Esophagus mucosa (tissue), 1 donor: ENCODE data around the gene WFIKKN1. TPM values are rescaled to one million over a fixed set of nuclear protein-coding genes. Genes with fewer than 3 reads are reported as not detected.

Experiments
- ATAC-seq: fragments of 200-7000 bp; cut with Tn5 transposase; one replicate; pipeline ENCODE4 v1.9.1; 2020
- total RNA-seq: library from RNA; stranded (reverse); gene quantifications from one replicate; pipeline ENCODE4 v1.2.4, GENCODE V29; 2023
- donor health status: DM: yes; HTN: yes; CAD: no.

Gene WFIKKN1, protein sequence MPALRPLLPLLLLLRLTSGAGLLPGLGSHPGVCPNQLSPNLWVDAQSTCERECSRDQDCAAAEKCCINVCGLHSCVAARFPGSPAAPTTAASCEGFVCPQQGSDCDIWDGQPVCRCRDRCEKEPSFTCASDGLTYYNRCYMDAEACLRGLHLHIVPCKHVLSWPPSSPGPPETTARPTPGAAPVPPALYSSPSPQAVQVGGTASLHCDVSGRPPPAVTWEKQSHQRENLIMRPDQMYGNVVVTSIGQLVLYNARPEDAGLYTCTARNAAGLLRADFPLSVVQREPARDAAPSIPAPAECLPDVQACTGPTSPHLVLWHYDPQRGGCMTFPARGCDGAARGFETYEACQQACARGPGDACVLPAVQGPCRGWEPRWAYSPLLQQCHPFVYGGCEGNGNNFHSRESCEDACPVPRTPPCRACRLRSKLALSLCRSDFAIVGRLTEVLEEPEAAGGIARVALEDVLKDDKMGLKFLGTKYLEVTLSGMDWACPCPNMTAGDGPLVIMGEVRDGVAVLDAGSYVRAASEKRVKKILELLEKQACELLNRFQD
- 0.08 TPM for total RNA-seq

DNA sequence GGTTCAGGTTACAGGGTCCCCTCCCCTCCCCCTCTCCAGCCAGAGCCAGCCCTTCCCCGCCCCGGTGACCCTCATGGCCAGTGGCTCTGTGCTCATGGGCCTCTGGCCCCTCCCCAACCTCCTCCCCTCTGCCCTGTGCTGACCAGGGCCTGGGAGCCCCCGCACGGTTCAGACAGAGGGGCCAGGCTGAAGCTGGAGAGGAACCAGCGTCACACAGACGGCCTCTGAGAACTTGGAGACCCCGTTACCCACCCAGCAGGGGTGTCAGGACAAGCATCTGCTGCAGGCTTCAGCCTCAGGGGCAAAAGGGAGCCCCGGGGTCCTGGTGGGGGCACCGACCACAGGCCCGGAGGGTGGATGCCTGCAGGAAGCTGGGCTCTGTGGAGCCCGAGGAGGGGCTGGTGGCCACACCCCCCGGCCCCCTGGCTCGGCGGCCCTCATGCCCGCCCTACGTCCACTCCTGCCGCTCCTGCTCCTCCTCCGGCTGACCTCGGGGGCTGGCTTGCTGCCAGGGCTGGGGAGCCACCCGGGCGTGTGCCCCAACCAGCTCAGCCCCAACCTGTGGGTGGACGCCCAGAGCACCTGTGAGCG lies at the start of gene WFIKKN1:
TSS of gene WFIKKN1 (plus strand) at position 171 of the 591 bp plus-strand sequence. CDS start at position 440, 269 bp downstream.
- ATAC-seq, result no peak

GRCh38 chr16:582218-582613 lies 48.6 kb upstream of the WFIKKN1 start:
- no peak for ATAC-seq

DNA sequence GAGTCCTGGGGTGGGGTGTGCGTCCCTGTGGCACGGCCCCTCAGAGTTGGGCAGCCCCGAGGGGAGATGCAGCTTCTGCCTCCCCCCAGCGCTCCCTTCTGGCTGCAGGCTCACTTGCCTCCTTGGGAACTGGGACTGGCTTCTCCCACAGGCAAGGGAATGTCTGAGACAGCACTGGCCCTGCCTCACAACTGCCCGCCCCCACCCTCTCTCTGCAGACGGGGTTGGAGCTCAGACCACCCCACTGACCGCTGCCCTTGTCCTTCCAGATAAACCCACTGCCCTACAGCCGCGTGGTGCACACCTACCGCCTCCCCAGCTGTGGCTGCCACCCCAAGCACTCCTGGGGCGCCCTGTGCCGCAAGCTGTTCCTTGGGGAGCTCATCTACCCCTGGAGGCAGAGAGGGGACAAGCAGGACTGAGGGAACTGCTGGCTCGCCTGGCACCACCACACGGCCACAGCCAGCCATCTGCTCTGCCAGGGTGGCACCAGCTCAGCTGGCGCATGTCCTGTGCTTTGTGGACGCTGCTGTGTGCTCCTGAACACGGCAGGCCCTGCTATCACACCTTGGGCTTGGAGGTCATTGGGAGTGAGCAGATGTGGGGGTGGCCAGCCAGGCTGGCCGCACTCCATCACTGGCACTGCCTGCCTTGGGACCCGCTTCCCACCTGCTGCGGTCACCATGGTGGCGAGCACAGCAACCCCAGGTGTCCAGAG lies 48.0 kb upstream of the WFIKKN1 start:
- ATAC-seq, result no peak

GRCh38 chr16:583470-583814 lies 47.3 kb upstream of the WFIKKN1 start:
- no peak for ATAC-seq

- no peak for ATAC-seq
Observed at GRCh38 chr16:583815-584591, 46.8 kb upstream of the WFIKKN1 start.

- no peak for ATAC-seq
Observed at GRCh38 chr16:585351-585750, 45.4 kb upstream of the WFIKKN1 start.

- no peak for ATAC-seq
Observed at GRCh38 chr16:586047-586644, 44.6 kb upstream of the WFIKKN1 start.

- no peak for ATAC-seq
Observed at GRCh38 chr16:586645-587590, 43.9 kb upstream of the WFIKKN1 start.

DNA sequence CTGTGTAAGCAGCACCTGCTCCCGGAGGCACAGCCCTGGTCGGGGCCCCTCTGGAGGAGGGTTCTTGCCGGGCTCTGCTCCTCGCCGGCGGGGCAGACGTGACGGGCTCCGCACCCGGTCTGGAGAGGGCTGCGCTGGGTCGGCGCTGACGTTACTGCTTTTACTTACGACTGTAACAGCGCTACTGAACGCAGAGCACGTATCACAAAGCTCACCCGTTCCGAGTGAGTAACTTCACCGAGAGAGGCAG lies 42.2 kb upstream of the WFIKKN1 start:
- ATAC-seq, result peak; percentile 1

DNA sequence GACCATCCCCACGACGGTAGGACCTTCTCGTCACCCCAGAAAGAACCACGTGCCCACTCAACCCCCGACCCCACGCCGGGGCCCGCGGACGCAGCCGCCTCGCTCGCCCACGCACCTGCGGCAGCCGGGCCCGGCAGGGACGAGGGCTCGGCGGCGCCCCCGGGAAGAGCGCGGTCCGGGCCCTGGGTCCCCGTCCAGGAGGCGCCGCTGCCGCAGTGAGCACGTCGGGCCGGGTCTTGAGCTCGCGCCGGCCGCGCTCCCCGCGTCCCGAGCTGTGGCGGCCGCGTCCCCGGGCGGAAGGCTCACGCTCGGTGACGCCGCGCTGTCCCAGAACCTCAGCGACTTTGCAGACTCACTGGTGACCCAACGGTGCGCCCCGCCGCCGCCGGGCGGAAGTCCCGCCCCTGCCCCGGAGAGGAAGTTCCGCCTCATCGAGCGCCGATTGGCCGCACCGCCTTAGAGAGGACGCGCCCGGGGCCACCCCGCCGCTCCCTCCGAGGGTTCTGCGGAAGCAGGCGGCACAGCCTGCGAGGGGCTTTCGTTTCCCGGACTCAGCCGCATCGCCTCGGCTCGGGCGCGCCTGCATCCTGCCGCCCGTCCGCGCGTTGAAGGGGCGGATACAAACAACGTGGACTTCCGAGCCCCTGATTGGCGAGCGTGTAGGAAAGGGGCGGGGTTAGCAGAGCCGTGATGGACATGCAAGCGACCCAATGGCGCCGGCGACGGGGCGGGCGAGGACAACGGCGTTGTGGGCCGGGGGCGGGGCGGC lies 41.7 kb upstream of the WFIKKN1 start:
- ATAC-seq, result peak; percentile 71

- peak; percentile 83 for ATAC-seq
Observed at GRCh38 chr16:589658-590187, 41.1 kb upstream of the WFIKKN1 start, which contains the start of gene RAB40C. Gene RAB40C, plus strand, starts transcription at chr16:590066. Its CDS starts 226 bp downstream, at chr16:590292.

GRCh38 chr16:590188-590814 lies 40.5 kb upstream of the WFIKKN1 start:
- ATAC-seq, result no peak

DNA sequence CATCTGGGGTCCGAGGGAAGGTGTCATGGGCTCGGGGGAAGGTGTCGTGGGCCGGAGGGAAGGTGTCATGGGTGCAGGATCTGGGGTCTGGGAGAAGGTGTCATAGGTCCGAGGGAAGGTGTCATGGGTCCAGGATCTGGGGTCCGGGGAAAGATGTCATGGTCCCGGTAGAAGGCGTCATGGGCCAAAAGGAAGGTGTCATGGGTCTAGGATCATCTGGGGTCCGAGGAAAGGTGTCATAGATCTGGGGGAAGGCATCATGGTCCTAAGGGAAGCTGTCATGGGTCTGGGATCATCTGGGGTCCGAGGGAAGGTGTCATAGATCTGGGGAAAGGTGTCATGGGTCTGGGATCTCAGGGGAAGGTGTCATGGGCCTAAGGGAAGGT lies 40.0 kb upstream of the WFIKKN1 start:
- ATAC-seq, result no peak

DNA sequence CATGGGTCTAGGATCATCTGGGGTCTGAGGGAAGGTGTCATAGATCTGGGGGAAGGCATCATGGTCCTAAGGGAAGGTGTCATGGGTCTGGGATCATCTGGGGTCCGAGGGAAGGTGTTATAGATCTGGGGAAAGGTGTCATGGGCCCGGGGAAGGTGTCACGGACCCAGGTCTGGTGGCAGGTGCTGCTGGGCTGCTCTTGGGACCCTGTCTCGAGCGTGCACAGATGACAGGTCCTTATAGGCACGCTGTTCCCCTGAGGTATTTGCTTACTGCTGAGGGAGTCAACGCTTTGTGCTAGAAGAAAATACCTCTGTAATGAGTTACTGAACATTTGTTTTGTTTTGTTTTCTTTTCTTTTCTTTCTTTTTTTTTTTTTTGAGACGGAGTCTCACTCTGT lies 39.6 kb upstream of the WFIKKN1 start:
- no peak for ATAC-seq

- ATAC-seq, result no peak
Observed at GRCh38 chr16:591892-592517, 38.8 kb upstream of the WFIKKN1 start.

- peak; percentile 28 for ATAC-seq
Observed at GRCh38 chr16:592518-593306, 38.1 kb upstream of the WFIKKN1 start.

- ATAC-seq, result peak; percentile 55
Observed at GRCh38 chr16:593406-593805, 37.4 kb upstream of the WFIKKN1 start.

DNA sequence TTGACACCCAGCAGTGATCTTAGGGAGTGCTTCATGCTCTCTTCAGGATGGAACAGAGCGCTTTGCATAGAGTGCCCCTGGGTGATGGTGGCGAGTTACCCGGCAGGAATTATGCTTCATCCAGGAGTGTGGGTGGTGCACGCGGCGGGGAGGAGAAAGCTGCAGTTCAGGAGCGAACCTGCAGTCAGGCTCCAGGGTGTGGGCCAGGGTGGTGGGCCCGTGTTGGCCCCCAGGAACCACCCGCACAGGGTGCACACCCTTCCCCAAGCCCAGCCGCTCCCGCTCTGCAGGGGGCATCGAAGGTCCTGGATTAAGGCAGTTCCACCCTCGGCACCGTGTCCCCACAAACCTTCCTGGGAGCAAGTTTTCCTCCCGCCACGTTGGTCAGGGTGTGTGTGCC lies 37.0 kb upstream of the WFIKKN1 start:
- no peak for ATAC-seq
